ENCODE measurements around the gene GGNBP2.
"Not testable (repeated sequence)": the region's sequence is repeated elsewhere in the genome, so short reads cannot be mapped to it uniquely, and the experiment has no call there.

Gene GGNBP2

DNA sequence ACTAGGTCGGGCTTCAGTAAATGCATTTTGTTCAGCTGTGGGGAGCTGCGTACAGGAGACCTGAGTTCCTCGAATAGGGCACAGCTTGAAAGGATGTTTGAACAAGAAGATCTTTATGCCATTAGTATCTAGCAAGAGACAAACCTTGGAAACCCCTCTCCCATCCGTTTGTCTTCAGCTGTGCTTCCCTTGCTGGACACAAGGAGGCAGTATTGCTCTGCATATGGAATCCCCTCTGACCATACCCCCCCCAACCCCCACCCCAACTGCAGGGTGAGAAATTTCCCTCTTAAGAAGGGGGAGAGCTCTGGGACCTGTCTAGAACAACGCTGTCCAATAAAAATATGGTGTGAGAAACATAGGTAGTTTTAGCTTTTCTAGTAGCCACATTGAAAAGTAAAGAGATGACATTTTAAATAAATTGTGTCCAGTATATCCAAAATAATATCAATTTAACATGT lies 58.2 kb downstream of the GGNBP2 start:
- peak; percentile 63 for DNase-seq

DNA sequence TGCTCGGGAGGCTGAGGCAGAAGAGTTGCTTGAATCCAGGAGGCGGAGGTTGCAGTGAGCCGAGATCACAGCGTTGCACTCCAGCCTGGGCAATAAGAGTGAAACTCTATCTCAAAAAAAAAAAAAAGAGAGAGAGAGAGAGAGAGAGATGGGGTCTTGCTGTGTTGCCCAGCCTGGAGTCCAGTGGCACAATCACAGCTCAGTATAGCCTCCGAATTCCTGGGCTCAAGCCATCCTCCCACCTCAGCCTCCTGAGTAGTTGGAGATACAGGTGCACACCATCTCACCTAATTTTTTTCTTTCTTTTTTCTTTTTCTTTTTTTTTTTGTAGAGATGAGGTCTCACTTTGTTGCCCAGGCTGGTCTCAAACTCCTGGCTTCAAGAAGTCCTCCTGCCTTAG lies 60.3 kb downstream of the GGNBP2 start:
- not testable (repeated sequence) for DNase-seq

- no peak for DNase-seq
These were observed 63.6 kb downstream of the GGNBP2 start for GRCh38 chr17:36608280-36608679.

GRCh38 chr17:36608794-36609497 lies 64.2 kb downstream of the GGNBP2 start:
- peak; percentile 47 for DNase-seq

GRCh38 chr17:36609498-36609862 lies 64.8 kb downstream of the GGNBP2 start:
- DNase-seq = no peak

DNA sequence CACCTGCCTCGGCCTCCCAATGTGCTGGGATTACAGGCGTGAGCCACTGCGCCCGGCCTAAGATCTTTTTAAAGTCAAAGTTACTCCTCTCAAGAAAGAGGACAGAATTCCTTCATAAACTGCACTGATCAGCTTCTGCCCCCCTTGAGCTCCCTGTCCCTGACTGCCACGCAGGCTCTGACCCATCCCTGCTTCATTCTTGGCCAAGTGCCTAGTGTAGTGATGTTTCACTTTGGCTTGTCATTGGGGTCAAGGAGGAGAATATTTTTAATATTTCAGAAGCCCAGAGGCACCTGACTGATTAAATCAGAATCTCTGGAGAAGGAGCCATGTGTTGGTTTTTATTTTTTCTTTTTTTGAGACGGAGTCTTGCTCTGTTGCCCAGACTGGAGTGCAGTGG lies 65.8 kb downstream of the GGNBP2 start:
- no peak for DNase-seq

- DNase-seq = no peak
These were observed 66.8 kb downstream of the GGNBP2 start for GRCh38 chr17:36611345-36612072.

GRCh38 chr17:36612323-36612722 lies 67.6 kb downstream of the GGNBP2 start:
- no peak for DNase-seq

- no peak for DNase-seq
These were observed 68.4 kb downstream of the GGNBP2 start for GRCh38 chr17:36613155-36613554.

DNA sequence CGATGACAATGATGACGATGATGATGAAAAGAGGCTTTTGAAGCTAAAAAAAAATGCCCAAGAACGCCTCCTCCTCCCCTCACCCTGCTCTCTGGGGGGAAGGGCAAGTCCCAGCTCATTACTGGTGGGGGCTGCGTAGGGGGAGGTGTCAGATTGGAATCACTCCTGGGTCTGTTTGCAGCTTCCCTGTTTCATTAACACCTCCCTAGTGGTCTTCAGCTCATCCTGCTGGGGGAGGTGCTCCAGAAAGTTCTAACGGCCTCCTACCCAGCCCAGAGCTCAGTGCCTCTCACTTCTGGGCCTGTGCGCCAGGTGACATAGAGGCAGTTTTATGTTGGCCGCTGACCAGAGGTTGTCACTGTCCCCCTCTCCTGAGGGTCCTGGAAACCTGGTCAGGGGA lies 69.4 kb downstream of the GGNBP2 start:
- DNase-seq = no peak

GRCh38 chr17:36614933-36615332 lies 70.2 kb downstream of the GGNBP2 start:
- DNase-seq = no peak

GRCh38 chr17:36616061-36617029 lies 71.6 kb downstream of the GGNBP2 start:
- no peak for DNase-seq

DNA sequence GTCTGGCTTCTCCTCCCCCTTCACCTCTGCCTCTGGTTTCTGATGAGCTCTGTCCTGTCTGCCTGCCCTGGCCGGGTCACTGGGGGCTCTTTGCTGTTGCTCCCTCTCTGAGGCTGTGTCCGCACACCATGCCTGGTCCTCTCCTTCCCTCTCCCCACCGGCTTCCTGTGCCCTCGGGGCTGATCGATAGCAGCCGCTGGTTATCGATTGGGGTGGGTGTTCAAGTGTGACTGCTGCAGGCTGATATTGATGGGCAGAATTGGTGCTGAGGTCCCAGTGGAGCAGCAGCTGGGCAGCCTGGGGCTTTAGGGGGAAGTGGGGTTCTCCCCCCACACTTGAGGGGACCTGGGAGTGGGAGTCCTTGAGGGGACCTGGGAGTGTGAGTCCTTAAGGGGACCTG lies 73.1 kb downstream of the GGNBP2 start:
- DNase-seq = no peak

GRCh38 chr17:36623281-36623680 lies 78.6 kb downstream of the GGNBP2 start:
- no peak for DNase-seq

- DNase-seq = no peak
These were observed 80.5 kb downstream of the GGNBP2 start for GRCh38 chr17:36625188-36625587.

DNA sequence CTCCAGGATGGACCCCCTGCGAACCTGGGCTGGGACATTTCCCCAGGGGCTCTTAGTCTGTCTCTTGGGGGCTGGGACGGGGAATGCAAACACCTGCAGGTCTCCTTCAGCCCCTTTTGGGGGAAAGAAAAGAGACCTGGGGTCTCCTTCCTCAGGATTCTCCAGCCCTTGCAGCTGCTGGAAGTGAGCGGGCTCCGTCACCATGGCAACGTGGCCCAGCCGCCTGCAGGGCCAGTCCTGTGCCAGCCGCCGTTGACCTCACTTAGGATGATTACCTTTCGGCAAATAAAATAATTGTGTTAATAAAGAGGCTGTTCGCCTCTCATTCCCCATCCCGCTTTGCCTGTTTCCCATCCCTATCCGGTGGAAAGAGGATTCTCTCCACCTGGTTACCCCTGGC lies 82.4 kb downstream of the GGNBP2 start:
- no peak for DNase-seq

DNA sequence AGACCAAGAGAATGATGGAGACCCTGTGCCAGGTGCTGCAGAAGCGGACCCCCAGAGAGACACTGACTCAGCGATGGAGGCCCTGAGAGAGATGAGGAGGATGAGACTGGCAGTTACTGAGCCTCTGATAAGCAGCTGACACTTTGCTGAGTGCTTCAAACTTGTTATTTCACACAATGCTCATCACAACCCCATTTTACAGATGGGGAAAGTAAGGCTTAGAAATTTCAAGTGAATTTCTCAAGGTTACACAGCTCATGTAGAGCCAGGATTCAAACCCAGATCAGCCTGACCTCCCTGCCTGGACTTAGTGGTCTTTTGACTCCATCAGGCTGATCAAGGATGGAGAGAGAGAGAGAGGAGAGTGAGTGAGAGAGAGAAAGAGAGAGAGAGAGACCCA lies 83.9 kb downstream of the GGNBP2 start:
- no peak for DNase-seq

- peak; percentile 33 for DNase-seq
These were observed 84.6 kb downstream of the GGNBP2 start for GRCh38 chr17:36629252-36629847.

DNA sequence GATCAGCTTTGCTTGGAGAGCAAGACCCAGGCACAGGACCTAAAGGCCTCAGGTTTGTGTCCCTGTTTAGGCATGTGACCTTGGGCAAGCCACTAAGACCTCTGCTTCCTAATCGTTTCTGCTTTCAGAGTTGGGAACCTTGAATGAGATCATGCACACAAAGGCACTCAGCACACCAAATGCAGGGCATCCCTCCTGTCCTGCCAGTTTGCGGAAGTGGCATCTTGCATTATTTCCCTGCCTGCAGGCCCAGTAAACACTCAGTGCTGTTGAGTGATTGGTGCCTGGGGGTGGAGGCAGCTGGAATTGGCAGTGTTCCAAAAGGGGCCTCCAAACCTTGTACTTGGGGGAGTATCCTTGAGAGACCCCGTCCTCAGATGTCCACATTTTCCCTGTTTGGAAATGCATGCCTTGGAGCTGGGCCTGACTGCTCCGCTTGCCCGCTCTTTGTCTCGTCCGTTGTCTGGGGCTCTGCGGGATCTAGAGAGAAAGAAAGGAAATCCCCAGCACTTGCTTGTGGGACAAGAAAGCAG lies 85.3 kb downstream of the GGNBP2 start:
- no peak for DNase-seq

DNA sequence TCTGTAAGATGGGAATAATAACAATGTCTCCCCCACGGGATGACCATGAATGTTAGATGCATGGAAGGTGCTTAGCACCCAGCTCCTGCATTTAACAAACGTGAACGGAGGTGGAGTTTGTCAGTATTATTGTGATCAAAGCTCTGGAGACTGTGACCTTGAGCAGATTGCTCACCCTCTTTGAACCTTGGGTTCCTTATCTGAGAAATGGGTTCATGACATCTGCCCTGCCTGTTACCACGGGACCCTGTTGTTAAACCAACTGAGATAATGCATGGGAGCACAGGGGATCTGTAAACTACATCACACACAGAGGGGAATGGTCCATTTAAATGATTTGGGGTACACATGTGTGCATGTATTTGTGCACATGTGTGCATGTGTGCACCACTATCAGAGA lies 86.3 kb downstream of the GGNBP2 start:
- DNase-seq = no peak

- DNase-seq = no peak
These were observed 88.4 kb downstream of the GGNBP2 start for GRCh38 chr17:36632916-36633771.

All from NCI-H1694 (cell line).